Measurements from ENCODE around the gene NFRKB.

Gene NFRKB

GRCh38 chr11:129895126-129896041, at the start of gene NFRKB:
NFRKB (minus strand) TSS chr11:129895578; CDS start chr11:129892849, 2,729 bp downstream.
- peak; percentile 81 for DNase-seq

- DNase-seq, result no peak
Measured at GRCh38 chr11:129944696-129945095, 49.3 kb upstream of the NFRKB start.

DNA sequence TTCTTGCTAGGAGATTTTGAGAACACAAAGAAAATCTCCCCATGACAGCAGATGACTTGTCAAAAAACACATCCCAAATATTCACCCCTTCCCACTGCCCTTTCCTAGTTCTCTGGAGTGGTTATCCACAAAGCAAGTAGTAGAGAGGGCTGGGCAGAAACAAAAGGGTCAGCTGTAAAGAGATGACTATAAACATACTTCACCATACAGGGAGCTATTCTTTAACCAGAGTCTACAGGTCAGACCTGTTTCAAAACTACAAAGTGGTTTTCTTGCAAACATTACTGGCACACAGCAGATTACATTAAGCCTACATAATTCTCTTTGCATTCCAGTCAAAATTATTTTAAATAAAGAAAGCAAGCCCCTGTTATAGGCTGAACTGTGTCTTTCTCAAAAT, 47.7 kb upstream of the NFRKB start:
- no peak for DNase-seq

- no peak for DNase-seq
Measured at GRCh38 chr11:129939510-129939909, 44.1 kb upstream of the NFRKB start.

GRCh38 chr11:129938764-129939163, 43.4 kb upstream of the NFRKB start:
- DNase-seq, result no peak

DNA sequence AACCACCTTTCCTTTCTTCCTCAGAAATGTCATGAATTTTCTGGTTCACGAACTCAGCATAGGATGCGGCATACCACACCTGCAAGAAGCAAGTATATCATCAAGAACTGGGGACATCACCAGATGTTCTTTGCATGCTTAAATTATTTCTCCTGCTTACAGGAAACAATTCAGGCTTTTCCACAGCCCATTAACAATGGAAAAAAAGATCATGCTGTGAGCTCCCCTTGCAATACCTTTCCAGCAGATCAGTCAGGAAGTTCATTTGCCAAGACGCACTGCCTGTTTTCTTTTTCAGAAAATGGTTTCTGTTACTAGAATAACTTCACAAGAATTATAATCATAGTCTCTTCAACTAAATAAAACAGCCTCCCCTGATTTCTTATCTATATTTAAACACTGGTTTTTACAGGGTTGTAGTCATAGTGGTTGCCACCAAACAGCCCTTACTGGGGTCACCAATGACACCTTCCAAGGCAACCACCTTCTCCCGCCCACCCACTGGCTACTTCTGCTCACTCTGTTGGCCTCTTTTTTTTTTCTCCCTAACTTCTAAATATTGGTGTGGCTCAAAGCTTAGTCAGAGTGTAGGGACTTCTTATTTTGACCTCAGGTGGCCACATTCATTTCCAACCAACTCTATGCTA, 42.3 kb upstream of the NFRKB start:
- no peak for DNase-seq

- no peak for DNase-seq
Measured at GRCh38 chr11:129935723-129936122, 40.3 kb upstream of the NFRKB start.

DNA sequence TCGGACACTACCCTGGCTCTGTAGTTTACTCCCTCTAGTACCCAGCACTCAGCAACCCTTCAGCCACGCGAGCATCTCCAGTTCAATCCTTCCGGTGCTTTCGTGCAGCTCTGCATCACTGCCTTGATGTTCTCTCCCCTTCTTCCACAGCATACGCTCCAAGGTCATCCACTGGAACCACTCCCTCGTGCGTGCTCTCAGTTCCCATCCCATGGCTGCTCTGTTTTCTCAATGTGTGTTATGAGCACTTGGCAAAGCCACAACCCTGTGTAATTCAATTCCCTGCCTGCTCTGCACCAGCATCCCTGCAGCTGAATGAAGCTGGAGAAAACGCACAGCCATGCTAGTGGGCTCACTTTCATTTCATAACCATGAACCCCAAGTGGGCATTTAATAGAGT, 38.5 kb upstream of the NFRKB start:
- DNase-seq, result no peak

- no peak for DNase-seq
Measured at GRCh38 chr11:129933262-129933661, 37.9 kb upstream of the NFRKB start.

DNA sequence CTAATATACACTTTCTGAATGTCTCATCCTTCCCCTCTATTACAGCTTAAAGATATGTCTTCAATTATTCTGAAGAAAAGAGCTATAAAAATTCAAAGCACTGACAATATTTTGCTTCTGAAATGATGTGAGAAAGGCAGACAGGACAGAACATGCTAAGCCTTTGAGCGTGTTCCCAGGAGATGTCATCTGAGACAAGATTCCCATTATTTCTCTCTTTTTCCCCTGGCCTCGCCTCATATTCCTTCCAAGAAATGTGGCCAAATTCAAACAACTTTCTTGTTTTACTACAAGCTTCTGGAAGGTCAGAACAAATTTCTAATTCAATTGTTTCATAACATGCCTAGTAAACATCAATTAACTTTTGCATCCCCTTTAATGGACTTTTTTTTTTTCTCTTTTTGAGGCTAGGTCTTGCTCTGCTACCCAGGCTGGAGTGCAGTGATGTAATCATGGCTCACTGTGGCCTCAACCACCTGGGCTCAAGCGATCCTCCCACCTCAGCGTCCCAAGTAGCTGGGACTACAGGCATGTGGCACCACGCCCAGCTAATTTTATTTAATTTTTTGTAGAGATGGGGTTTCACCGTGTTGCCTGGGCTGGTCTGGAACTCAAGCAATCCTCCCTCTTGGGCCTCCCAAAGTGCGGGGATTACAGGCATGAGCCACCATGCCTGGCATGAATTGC, 37.1 kb upstream of the NFRKB start:
- no peak for DNase-seq

DNA sequence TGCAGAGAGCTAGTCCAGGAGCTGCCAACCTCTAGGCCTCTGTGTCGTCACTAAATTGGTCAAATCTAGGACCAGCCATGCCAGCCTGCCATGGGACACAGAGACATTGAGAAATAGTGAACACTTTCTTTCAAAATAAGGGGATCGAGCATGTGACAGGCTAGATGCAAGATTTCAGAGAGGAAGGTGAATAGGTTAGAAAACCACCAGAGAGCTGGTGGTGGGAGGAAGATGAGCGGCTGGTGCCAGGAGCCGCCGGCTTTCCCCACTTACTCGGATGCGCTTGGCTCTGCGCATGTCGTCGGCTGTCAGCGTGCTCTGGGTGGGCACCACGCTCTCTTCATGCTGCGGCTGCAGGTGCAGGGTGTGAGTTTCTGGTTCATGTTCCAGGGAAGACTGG, 35.4 kb upstream of the NFRKB start:
- DNase-seq, result no peak

DNA sequence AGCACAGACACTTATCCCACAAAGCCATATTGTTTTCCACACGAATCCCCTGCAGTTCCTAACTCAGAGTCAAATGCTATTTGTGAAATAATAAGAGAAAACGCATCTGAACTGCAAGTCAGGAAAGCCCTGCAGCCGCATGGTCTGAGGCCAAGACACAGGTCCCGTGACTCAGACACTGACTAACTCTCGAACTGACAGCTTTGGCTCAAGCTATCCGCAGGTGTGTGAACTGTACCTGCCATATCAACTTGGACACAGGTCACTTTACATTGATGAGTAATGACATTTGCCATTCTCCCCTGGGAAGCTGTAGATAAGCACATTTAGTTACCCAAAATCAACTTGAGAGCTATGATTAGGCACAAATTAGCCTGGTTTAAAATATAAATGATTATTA, 34.9 kb upstream of the NFRKB start:
- no peak for DNase-seq

DNA sequence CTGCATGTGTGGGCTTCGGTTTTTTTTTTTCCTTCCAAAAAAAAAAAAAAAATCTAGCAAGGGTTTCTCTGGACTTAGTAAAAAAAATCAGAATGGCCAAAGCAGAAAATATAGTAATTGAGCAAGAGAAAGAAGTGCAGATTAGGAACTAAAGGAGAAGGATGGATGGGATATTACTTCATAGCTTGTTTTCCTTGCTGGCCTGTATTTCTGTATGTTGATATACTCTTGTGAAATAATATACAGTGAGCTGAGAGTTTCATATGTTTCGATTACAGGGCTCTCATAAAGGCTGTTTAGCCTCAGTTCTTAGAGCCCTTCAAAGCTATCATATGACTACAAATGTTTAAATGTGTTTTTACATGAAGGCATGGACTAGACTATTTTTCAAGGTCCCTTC, 34.3 kb upstream of the NFRKB start:
- no peak for DNase-seq

GRCh38 chr11:129928923-129929692, 33.7 kb upstream of the NFRKB start:
- no peak for DNase-seq

- DNase-seq, result no peak
Measured at GRCh38 chr11:129922674-129923073, 27.3 kb upstream of the NFRKB start.

DNA sequence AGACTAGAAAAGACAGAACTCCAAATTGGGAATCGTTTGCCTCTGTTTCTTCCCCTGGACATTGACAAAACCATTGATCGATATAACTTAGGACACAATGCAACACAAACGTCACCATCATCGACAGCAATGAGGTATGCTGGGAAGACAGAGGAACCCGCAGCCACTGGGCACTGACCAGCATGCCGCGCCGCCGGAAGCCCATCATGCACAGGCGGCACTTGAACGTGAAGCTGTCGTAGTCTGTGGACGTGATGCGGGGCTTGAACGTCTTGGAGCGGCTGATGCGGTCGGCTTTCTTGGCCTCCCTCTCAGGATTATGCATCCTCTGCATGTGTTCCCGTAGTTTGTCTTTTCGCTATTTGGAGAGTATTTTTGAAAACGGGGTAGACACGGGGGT, 23.0 kb upstream of the NFRKB start:
- DNase-seq, result no peak

- DNase-seq, result no peak
Measured at GRCh38 chr11:129917231-129917630, 21.9 kb upstream of the NFRKB start.

DNA sequence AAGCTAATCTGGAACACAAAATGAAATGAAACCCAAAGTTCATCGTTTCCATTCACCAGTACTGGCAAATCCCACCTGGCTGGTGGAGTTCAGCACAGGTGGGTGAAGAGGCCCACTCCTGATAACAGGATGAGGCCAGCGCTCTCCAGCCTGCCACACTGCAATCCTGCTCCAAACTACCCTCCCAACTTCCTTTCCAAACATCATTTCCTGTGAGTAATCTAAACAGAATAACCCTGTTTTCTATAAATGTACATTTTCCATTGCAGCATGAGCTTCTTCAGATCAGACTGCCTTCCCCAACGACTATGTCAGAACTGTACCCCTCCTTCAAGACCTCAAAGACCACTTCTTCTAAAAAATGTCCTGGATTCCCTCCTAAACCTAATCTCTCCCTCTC, 15.9 kb upstream of the NFRKB start:
- DNase-seq, result no peak

- no peak for DNase-seq
Measured at GRCh38 chr11:129910360-129910759, 15.0 kb upstream of the NFRKB start.

DNA sequence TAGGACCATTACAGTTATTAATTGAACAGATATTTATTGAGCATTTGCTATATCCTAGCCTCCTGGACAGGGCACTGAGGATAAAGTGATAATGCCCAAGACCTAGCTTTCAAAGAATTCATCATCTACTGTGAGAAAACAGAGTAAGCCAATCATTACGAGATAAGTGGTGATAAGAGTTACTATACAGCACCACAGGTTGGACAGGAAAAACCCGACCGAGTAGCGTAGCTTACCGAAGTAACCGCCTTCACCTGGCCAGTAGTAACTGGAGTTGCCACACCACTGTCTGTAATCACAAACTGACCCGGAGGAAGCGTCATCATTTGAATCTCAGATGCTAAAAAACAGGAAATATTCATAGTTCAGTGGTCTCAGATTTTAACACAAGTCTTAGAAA, 10.0 kb upstream of the NFRKB start:
- no peak for DNase-seq

DNA sequence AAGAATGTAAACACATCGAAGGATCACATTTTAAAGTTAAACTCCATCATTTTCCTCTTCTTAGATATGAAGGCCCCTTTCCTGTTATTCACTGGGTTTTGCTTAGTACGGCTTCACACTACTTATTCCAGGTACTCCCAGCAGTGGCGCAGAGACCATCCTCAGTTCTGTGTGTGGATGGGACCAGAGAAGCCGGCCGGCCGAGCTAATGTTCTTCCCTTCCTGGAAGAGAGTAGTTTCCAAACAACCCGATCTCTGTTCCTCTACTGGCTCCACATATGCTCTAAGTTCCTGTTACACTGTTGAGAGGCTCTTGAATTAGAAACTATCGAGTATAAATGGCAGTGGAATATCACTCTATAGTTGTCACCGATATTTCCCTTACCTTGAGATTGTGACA, 684 bp upstream of the NFRKB start:
- no peak for DNase-seq

DNA sequence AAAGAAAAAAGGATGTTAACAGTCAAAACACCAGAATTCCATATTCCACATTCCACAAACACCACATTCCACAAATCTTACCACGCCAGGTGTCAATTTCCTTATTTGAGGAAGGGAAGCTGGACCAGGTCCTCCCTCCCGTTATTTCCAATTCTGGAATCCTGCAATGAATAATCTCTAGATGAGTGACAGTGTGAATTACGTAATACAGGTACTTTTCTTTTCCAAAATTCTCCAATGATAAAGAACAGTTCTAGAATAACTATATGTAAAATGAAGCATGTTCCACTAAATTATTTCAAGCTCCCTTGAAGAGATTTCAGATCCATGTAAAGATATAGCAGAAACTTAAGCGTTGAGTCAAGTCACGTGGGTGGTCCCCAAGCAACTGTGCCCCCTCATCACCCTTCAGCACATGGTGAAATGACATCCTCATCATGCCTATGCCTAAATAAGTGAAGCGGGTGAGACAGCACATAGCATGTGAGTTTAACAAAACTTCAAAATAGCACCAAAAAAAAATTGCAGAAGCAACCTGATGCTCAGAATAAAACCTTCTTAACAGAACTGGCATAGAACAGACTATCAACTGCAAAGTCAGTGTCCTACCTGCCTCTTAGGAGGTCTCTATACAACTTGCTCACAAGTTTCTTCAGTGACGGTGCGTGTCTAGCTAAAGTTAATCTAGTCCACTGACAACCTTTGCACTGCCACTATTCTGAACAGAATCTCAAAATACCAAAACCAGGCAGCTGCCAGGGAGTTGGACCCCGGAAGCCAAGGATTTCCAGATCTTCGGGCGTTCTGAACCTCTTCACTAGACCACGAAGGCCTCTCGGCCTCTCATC, 876 bp downstream of the NFRKB start:
- no peak for DNase-seq

Data from NCI-H1436 (cell line).